NCI-H526 treated with DMSO at 0.1 percent for 48 hours (cell line): ENCODE measurements around the gene CXCR5.
A peak's percentile ranks its signal among the peaks of the same experiment; 100 is the strongest.

Source experiments
- DNase-seq: peaks from one replicate; lab custom pipeline; 2025; lab: John Stamatoyannopoulos, UW

CXCR5 gene

GRCh38 chr11:118912742-118913410, 29.2 kb downstream of the CXCR5 start:
- peak; percentile 96 for DNase-seq

DNA sequence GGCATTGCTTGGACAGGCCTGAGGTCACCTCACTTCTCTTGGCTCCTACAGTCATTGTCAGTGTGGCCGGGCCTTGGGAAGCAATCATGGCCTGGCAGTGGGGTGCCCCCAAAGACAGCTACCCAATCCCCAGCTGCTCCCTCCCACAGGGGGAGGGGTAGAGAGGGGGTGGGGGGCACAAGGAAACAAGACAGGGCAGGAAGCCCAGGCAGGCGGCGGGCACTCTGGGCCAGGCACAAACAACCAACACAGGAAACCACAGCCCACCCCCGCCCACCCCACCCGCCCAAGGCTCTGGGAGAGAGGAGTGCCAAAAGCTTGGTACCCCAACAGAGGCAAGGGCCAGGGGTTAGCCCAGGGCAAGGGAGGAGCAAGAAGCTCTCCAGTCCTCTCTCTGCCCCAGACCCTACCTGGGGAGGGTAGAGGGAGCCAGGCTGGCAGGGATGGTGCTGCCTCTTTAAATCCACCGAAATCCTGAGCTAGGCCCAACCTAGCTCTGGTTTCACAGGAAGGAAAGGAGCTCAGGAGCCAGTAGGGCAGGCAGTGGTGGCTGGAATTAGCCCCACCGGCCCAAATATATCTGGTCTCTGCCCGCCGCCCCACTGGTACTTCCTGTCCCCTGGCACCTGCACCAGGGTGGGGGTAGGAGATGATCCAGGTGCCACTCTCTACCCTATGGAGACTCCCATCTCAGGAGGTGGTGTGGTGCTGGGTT, 29.9 kb downstream of the CXCR5 start:
- peak; percentile 96 for DNase-seq

DNA sequence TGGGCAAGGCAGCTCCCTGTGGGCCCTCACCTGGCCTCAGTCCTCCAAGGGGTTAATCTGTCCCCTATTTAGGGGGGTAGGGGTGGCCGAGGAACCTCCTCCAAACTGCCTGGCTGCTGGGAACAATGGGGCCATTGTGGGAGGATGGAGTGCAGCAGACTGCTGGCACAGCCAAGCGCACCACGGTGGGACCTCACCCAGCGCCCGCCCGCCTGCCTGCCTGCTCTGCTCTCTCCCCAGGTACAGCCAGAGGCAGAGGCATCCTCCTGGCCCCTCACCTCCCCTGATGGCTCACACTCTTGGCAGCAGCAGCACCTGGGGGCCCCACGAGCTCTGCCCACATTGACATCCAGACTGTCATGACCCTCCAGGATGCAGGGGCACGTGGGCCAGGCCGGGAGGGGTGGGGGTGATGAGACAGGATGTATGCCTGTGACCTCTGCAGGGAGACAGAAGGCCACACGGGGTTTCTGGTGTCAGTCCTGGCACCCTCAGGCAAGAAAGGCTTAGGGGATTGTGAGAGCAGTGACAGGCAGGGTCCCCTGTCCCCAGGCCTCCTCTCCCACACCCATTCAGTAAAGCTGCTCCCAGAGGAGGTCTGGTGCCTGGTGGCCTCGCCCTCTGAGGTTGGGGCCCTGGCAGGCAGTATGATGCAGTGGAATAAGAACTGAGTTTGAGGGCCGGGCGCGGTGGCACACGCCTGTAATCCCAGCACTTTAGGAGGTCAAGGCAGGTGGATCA, 30.7 kb downstream of the CXCR5 start:
- DNase-seq, result peak; percentile 99

- peak; percentile 49 for DNase-seq
Observed at GRCh38 chr11:118914987-118915386, 31.3 kb downstream of the CXCR5 start.

- DNase-seq, result no peak
Observed at GRCh38 chr11:118915396-118915795, 31.7 kb downstream of the CXCR5 start.

DNA sequence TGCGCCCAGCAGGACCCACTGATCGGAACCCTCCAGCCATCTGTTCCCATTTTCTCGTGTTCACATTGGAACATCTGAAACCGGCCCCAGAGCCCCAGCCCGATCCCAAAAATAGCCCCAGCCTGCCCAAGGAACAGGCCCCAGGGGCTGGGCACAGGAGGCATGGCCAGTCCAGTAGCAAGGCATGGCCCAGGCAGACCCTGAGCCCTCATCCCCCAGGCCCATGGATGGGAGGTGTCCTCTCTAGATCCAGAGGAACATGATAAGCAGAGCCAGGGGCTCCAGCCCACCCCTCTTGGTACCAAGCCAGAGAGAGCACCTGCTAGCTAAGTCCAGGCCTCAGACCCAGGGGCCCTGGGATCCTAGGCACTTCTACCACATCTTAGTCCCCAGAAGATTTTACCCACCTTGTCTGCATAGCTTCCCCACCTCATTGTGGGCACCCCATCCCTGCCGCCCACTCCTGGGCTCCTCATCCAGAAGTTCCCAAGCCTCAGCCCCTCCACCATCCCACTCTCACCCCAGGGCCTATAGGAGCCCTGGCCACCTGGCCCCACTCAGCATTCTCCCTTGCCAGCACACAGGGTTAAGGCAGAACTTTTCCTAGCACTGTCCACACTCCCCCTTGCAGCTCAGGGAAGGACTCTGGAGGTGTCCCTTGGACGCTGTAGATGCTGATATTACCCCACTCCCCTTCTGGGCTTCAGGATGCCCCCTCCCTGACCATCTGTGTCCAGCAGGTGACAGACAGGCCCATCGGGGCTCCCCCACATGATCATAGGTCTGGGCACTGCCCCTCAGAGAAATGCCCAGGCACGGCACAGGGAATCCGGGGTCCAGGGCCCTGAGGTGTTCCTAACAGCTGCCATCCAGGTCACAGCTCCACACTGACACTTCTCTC, 32.5 kb downstream of the CXCR5 start:
- no peak for DNase-seq

- DNase-seq, result peak; percentile 57
Observed at GRCh38 chr11:118916842-118917388, 33.2 kb downstream of the CXCR5 start.

DNA sequence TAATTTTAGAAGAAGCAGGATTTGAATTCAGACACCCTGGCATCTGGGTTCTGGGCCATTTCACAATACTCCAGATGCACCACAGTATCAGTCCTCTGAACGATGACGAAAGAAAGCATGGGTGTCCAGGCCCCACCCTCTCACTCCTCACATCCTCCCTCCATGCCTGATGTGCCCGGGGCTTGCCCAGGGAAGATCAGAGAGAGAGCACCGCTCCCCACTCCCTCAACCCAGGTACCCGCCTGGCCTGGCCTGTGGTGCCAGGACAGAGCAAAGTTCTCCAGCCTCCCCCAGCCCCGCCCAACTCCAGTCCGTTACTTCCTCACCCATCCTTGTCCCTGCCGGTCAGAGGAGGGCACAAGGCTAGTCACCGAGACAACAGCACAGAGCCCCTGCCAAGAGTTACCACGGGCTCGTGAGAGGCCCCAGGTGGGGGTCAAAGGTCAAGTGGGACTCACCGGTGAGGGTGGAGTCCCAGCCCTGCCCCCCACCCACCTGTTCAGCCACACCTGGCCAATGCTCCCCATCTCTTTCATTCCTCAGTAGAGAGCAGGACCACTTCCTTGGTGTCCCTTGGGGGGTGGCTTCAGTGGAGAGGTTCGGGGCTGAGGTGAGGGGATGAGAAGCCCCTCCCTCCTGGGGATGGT, 33.9 kb downstream of the CXCR5 start:
- DNase-seq, result no peak

- peak; percentile 92 for DNase-seq
Observed at GRCh38 chr11:118918128-118918685, 34.5 kb downstream of the CXCR5 start.

DNA sequence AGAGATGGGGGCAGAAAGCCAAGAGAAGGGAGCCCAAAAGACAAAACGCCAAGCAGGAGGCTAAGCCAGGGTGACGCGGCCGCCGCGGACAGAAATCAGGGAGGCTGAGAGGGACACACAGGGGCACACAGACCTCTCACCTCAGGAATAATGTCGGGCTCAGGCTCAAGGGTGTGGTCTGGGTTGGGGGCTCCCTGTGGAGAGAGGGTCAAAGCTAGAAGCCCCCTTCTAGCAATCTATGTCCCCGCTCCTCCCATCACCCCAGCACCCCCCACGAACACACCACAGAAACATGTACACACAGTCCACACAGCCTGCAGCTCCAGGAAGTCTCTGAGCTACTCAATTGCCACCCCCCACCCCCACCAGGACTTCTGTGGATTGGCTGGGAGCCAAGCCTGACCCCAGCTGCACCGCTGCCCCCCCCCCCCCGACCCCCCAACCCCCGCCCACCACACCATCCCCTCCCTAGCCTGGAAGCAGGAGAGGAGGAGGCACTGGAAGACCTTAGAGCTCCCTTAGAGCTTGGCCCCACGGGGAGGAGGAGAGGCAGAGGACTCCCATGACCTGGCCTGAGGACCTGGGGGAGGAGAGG, 35.1 kb downstream of the CXCR5 start:
- DNase-seq, result no peak

DNA sequence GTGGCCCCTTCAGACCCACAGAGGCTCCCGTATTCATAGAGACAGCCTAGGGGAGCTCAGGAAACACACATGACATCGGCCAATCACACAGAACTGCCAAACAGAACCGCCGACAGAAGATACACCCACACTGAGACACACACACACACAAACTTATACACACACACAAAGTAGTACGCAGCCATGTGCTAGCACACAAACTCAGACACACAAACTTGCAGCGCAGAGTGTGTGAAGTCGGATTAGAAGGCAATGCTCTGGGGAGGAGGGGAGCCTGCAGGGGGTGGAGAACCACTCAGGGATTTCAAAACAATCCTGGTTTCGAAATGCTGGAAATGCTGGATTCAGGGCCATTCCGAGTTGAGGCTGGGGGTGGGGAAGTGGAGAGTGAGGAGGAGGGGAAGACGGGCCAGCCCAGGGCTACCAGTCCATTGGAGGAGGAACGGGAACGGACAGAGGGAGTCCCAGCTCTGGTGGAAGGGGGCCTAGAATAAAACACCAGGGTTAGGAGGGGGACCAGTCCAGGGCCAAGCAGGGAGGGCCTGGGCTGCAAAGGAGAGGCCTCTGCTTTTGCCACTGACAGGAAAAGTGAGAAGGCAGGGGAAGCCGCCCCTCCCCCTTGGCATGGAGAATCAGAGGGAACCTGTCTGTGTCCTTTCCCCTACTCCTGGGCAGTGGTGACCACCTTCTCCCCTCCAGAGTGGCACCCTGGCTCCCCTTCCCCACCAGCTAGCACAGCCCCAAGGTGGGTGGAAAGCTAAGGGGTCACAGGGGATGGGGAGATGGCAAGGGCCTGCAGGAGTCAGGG, 37.6 kb downstream of the CXCR5 start:
- no peak for DNase-seq

DNA sequence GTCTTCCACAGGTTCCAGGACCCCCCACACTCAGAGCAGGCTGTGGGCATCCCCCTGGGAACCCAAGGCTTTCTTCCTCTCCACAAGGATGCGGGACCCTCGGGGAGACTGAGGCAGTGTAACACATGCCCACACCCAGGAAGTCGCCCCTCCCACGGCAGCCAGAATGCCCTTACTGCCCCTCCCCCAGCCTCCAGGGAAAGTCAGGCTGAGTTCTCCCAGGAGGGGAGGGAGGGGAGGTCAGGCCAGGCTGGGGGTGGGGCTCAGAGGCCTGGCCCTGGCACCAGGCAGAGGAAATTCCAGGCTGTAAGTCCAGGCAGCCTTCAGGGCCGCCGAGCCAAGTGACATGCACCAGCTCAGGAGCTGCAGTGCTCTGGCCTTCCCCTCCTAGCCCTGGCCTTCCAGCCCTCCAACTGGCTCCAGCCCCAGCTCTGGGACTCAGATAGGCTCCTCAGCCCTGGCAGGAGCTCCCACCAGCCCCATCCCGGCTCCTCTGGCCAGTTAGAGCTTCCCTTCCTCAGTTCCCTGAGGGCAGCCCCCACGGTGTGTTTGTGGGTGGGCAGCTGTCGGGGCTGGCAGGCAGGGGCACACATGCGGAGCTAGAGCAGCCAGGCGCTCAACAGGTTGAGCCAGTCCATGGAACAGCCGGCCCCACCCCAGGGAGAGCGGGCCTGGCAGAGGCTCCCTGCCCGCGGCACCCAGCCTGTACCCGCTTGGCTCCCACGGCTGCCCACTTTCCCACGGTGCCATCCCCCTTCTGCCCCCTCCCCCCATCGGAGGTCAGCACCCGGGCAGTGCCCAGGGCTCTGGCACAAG, 38.4 kb downstream of the CXCR5 start:
- peak; percentile 36 for DNase-seq

DNA sequence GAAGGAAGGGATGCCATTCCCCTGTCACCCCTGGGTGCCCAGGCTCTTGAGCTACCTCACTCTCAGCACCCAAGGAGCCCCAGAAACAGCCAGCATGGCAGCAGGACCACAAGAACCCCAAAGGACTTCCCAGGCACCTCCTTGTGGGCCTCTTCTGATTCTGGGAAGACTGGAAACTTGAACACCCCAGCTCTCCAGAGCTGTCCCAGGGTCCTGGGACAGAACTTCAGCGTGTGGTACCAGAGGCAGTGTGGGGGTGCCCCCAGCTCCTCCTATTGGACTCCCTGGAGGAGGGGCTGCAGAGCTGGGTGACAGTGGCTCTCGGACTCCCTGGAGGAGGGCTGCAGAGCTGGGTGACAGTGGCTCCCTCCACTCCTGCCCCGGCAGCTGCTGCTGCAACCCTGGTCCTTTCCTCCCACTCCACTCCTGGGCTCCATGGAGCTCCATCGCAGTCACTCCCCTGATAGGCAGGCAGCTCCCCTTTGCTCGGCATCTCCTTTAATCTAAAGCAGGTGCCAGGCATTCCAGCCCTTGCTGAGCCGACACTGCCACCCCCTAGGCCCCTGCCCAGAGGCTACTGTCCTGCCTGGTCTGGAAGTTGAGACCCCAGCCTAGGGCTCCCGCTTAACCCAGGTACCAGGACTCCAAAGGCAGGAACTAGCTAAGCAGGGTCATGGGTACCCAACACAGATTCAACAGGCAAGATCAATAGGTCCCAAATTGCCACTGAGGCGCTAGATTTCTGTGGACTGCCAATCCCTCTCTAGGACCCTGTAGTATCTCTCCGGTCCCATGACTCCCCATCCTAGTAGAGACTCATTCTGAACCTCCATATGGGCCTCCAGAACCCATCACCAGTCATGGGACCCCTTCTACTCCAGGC, 39.3 kb downstream of the CXCR5 start:
- DNase-seq, result no peak

DNA sequence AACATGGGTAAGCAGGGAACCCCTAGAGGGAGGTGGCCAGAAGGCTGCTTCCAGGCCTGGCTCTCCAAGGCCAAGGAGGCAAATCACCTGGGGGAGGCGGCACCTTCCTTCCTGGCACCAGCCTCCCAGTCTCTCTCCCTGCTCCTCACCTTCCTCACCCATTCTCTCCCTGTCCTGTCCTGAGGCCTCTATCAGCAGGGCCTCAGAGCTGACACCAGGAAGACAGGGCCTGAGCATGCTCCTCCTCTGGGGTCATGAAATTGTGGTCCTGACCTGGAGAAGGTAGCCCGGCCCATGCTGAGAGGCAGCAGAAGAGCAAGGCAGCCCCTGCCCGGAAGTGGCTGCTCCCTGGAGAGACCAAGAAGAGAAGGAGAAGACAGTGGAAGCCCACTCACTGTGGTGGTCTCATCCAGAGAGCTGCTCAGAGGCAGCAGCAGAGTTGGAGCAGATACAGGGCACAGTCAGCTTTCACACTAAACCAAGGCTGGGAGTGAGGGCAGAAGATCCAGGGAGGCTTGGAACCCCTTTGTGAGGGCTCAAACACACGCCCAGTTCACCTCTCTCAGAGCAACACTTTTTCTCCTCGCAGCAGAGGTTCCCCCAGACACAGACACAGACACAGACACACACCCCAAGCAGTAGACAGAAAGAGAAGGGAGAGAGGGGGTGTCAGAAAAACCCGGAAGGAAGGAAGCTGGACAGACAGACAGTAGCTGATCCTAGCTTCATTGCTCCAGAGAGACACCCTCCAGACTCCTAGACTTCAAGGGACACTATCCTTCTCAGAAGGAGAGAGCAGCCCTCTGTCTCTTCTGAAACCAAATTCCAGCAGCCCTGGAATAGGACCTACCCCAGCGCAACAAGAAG, 40.3 kb downstream of the CXCR5 start:
- DNase-seq, result no peak

DNA sequence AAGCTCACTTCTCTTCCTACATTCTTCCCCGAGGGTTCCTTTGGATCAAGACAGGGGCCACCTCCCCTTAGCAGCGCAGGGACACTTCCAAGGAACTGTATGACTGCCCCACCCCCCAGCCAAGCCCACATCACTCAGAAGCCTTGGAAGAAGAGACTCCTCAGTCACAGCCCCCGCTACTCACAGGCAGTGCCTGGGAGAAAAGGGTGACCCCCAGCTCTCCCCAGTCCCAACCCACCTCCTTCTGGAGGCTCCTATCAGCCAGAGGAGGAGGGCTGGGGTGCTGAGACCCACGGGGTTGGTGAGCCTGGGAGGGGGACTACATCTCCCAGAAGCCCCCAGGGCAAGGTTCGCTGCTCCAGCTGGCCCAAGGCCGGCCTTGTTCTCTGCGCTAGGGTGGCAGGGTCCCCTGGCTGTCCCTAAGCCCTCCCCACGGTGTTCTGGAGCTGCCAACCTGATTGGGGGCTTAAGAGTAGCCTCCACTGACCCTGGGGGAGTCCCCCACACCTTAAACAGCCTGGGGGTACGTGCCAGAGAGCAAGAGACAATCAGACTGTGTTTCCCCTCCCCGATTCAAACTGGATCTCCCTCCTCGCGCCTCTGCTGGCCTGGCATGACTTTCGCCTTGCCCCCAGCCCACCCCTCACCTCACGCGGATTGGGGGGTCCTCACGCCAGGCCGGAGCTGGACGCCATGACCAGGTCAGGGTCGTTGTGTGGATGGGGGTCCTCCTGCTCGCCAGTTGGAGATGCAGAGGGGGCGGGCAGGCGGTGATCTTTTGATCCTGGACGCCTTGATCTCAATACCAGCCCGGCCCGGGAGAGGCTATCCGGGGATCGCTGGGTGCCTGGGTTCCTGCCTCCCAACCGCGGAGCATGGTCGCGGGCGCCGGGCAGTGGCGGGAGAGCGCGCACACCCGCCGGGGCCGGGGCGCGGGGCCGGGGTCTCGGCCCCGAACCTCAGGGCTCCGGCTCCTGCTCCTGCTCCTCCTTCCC, 41.2 kb downstream of the CXCR5 start:
- peak; percentile 68 for DNase-seq
